CD4-positive, alpha-beta T cell treated with Interleukin-2 at 100 ng/mL for 4 hours (primary cell): ENCODE measurements around the gene GUCD1.

Source experiments
- DNase-seq: peaks from one replicate; pipeline ENCODE4 v3.0.0-alpha.2; 2020; ENCODE audit warnings: low spot score

The GUCD1 gene

DNA sequence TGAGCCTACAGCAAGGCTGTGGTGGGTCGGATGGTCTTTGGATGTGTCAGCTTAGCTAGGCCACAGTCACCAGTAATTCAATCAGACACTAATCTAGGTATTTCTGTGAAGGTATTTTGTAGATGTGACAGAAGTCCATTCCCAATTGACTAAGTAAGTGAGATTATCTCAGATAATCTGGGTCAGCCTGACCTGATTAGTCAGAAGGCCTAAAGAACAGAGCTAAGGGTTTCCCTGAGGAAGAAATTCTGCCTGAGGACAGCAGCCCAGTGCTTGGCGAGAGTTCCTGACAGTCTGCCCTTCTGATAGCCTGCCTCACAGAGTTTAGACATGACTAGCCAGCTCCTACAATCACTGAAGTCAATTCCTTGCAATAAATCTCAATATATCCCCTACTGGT is 28.7 kb downstream of the GUCD1 start:
- DNase-seq, result no peak

DNA sequence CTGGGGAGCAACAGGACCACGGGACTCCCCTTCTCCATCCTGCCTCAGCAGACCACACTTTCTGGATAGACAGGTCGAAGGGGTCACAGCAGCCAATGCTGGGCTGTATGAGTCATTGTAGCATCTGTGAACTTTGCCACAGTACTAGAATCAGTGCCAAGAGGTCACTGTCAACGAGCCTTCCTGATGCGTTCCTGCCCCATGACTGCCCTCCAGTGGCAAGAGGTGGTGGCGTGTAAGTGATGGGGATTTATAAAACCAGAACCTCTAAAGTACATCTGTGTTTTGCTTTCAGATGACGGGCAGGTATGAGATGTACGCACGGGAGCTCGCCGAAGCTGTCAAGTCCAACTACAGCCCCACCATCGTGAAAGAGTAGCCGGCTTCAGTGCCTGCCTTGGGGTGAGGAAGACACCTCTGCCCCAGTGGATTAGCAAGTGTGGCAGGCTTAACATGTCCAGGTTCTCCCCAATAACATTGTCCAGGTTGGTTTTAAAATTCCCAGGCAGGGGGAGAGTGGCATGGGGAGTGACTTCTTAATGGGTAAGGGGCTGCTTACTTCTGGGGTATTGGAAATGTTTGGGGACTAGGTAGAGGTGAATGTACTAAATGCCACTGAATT is 29.4 kb downstream of the GUCD1 start:
- DNase-seq, result peak; percentile 83

DNA sequence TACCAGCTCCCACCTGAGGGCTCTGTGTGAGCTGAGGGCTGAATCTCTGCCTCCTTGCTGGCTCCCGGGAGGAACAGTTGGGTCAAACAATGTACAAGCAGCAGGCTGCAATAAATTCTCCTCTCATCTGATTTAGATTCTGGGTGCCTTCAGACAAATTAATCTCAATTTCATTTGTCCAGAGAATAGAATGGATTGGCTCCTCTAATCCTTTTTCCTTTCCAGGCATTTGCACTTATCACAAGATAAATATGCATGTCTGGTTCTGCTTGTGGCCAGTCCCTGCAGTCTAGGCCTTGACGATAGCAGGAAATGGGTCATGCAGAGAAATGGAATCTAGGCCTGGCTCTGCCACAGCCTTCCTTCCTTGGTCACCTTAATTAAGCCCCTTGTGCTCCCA is 31.1 kb downstream of the GUCD1 start:
- DNase-seq, result no peak

DNA sequence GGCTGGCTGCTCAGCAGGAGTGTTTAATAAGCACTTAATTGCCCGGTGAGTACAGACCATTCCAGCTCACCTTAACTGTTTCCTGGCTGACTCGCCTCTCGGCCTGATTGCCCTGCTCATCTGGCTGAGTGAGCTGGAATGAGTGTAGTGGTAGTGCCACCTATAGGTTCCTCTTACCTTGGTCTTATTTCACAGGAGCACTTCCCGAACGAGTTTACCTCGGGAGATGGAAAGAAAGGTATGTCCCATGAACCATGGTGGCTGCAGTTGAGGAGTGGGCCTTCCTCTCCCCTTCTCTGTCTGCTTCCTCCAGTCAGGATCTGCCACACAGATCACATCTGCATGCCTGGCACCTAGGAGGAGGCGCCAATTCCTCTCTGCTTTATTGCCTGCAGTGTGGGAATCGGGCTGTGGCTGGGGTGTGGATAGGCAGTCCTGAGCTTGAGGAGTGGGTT is 33.1 kb downstream of the GUCD1 start:
- peak; percentile 35 for DNase-seq

DNA sequence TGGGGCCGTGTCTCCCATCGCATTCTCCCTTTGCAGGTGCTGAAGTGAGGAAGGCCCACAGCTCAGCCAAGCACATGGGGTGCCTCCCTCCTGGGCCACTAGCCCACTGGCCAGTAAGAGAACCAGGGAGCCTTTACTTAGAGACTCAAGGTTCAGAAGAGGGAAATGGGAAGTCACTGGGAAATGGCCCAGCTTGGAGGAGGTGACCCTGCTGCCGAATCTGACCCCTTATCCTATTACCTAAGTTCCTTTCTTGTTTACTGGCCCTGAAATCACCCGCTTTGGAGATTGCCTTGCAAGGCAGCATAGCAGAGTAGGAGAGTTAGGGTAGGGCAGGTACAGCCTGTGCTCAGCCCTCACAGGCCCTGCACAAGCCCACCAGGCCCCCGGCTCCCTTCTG is 35.4 kb downstream of the GUCD1 start:
- DNase-seq, result no peak

DNA sequence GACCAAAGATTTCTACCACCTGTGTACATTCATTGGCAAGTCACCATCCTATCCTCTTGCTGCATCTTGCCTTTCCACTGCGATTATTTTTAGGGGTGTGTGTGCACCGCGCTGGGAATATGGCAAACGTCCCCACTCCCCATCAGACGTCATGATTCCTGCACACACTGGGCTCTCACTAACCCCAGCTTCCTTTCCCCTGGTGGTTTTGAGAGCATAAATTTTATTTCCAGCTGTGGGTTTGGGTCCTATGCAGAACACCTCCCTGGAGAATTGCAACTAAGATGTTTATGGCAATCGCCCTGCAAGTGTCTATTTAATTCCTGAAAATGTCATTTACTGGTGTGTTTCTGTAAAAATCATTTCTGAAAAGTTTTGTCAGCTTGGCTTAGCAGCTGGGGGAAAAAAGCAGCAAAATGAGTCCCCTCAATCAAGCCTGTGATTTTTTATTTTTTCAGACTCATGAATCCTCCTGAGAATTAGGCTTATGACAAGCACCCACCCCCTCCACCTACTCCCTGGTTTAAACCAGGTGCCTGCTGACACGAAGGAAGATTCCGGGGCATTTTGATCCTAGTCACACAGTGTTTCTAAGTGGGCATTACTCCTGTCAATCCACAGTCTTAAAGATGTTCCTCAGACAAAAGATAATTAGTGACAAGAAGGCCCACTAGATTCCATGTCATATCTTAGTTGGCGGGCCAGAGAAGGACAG is 36.0 kb downstream of the GUCD1 start:
- no peak for DNase-seq

DNA sequence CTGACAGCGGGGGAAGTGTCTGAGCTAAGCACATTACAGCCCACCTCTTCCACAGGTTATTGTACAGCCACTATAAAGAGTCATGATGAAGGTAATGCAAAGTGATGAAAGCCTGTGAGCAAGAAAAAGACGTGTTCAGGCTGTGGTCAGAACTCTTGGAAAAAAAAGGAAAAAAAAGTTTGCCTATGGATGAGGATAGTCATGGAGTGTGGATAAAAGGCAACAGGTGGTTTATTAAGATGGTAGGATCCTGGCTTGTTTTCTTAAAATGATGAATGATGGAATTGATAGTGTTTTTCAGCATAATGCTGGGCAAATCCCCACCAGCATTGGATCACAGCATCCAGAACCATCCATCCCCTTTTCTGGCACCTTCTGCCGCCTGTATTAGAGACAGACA is 36.7 kb downstream of the GUCD1 start:
- DNase-seq, result no peak

DNA sequence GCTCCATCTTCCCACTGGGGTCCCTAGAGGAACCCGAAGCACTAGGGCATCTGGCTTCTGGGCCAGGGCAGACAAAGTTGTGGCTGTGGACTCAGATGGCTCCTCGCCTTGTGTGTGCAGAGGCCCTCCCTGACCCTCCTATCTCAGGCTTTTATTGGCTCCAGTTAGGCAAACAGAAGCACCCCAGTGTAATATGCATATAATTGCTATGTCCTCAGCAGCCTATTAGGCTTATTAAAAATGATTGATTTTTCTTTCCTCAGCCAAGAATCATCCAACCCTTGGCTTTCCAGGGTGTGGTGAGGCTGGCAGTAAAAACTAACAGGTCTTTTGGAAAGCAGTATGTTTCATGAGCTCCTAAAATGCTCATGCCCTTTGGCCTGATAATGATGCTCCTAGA is 37.5 kb downstream of the GUCD1 start:
- no peak for DNase-seq

DNA sequence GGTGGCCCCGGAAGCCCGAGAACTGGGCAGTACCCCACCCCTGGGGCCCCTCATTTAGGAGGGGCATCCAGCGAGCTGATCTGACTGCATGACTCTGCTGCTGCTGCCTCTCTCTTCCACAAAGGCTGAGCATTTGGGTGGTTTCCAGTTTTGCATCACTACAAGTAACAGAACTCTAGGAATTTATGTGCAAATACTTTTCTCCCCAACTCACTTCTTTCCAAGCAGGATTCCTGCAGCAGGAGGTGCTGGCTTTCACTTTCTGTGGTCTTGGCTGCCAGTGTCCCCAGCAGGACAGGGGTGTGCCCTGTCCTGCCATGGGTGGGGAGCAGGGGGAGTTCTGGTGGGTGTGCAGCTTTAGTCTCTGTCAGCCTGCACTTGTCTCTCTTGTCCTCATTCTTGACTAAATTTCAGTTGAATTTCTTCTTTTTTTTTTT is 38.6 kb downstream of the GUCD1 start:
- DNase-seq, result no peak

DNA sequence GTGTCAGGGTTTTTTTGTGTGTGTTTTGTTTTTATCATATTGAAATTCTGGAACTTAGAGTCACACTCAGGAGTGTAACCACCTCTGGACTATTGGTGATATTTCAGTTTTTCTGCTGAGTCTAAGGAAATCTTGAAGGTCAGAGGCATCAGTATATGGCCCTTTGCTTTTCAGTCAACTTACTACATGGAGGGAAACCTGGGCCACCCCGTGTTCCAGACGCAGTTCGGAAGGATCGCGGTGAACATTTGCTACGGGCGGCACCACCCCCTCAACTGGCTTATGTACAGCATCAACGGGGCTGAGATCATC is 40.0 kb downstream of the GUCD1 start:
- DNase-seq, result no peak

DNA sequence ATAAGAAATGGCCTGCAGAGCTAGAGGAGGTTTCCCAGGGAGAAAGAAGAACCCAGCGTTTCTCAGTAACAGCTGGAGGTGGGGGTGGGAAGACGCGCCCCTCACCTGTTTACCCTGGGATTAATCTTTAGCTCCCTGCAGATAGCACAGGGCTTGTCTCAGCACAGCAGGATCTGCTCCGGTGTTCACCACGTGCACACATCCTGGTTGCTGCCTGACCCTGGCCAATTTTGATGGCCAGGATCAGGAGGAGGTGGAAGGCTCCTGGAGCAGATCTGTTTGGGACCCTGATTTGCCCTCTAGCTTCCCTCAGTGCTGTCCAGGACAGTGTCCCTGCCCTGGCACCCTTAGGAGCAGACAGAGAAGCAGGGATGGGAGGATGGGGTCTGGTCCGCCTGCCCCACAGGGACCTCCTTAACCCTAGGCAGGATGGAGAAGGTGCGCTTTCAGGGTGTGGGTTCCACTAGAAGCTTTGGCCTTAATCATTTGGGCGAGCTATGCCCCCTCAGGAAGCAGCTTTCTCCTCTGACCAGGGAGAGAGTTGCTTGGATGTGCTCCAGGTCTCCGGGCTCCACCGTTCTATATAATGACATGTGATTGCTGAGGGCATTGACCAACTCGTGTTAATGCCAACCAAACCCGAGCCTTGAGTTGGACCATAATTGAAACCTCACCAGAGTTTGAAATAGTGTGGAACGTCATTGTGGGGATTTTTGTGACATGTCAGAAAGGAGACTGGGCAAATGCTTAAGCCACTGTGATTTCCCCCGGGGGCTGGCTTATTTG is 40.5 kb downstream of the GUCD1 start:
- DNase-seq, result no peak

DNA sequence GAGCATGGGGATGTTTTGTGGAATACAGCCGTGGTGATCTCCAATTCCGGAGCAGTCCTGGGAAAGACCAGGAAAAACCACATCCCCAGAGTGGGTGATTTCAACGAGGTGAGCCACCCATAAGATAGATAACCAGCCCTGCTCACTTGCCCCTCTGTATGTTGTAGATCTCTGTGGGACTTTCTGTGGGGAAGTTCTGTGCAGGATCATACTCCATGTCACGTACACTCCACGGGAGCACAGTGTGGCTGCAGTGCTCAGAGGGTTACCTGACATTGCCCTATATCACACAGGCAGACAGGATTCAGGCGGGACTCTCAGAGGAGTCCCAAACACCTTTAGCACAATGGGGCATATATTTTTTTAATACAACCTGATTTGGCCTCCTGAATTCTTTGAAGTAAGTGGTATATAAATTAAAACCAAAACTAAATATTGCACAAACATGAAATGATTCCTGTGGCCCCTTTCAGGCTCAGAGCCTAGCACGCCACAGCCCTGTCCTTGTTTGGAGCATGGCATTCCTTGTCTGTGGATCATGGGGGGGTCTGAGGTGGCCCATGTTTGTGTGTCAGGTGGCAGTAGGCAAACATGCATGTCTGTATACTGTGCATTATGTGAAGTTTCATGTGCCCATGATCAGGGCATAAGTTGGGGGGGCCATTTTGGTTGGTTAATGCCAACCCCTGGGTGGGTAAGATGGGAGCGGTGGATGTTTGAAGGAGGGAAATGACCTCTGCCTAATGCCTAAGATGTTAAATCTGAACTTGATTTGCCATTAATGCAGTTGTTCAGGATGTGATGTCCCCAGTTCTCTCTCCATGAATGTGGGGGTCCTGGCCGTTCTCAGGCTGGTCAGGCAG is 41.3 kb downstream of the GUCD1 start:
- DNase-seq, result no peak

DNA sequence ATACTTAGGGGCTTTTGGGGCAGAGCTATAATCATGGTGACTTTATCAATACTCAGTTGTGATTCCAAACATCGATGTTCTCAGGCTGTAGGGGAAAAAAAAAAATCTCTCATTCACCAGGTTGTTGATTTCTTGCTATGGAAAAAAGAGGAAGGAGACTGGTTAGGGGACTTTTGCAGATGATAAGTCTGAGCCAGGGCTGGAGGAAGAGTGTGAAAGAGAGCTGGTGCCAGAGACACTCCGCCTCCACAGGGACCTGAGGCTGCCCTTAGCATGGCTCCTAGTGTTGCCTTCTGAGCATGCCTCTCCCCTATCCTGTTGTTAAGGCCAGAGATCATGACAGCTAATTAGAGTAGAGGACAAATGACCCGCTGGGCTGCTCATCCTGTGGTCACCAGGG is 42.9 kb downstream of the GUCD1 start:
- DNase-seq, result no peak

DNA sequence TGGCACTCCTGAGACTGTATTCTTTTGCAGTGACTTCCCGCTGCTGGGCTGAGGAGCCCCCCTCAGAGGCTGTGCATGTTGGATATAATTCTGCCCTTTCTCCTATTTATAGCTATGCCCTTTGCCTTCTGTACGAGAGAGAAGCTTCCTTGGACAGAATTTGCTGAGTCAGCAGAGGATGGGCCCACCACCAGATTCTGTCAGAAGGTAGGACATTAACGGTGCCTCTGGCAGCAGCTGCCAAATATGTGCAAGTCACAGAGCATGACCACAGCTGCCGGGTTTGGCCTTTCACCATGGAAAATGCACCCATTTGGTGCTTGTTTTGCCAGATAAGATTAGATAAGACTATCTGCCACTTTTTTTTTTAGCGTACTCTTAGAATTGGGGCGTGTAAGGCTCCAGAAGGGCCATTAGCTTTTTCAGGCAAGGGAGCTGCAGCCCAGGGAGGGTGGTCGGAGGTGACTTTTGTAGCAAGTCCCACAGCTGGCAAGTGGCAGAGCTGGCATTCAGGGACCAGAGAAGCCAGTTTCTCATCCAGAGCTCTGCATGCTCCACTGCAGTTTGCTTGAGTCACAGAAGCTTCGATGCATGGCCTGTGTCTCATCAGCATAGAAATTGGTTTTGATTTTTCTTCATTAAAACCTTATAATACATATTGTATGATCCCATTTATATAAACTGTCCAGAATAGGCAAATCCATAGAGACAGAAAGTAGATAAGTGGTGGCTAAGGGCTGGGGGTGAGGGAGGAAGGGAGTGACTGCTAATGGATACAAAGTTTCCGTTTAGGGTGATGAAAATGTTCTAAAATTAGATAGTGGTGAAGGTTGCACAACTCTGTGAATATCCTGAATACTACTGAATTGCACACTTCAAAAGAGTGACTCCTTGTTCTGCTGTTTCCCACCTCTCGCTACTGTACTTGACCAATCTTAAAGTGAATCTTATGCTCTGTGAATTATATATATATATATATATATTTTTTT is 44.0 kb downstream of the GUCD1 start:
- no peak for DNase-seq

DNA sequence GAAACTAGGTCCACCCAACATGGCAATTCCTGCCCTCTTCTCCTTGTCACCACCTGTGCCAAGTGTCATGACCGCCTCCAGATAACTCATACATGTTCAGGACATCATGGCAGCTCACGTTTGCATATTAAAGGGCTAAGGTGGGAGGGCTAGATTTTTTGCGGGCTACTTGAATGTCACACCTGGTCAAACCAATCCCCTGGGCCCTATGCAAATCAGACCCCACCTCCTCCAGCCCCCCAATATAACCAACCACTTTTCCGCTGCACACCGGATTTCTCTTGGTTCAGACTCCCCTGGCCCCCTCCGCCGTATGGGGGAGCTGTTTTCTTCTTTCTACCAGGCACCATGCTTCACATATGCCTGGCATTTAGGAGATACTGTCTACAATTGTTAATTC is 47.2 kb downstream of the GUCD1 start:
- DNase-seq, result no peak

DNA sequence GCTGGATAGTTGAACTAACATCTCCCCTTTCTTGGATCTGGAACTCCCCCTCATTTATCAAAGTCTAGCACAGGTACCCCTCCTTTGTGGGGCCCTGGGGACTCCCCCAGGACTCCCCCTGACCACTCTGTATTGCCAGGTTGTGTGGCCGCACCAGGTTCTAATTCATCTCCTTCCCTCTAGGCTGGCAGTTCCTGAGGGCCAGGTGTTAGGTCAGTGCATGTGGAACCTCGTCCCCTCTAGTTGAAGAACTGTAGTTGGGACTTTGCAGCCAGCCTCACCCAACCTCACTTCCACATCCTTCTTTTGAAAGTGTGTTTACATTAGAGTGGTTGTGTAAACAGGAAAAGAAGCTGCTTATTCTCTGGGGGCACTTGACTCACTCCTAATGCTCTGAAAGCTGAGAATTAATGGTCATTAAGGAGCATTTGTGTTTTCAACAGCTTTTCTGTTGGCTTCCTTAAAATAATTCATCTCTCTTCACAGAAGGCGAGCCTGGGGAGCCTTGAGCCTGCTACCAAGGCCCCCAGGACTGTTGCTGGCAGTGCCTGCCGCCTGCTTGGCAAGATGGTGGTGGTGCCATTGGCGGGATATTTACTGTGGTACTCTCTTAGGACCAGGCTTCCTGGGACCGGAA is 48.0 kb downstream of the GUCD1 start:
- no peak for DNase-seq

DNA sequence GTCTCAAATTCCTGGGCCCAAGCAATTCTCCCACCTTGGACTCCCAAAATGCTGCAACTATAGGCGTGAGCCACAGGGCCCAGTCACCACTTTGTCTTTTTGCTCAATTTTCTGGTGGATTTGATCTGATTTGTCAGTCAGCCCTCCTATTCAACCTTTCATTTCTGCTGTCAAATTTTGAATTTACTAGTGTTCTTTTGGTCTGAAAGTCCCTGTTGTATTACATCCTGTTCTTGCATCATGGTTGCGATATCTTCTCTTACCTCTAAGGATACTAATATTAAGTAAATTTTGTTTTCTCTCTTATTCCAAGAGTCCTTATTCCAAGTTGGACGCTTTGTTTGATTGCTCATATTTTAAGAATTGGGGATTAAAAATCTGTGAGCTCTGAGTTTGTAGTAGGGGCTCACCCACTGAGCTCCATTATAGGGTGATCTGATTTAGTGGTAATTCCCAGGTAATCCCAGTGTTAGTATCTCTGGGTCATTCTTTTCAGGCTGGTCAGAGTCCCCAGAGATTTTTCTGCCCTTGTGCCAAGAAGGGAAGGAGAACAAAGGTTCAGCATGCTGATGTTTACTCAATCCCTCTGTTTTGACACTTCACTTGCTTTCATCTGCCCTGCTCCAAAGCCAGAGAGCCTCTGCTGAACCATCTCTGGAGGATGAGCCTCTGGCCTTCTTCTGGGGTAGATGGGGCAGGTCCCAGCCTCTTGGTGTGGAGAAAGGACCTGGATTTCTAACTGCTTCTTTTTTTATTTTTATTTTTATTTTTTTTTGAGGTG is 49.8 kb downstream of the GUCD1 start:
- DNase-seq, result no peak

DNA sequence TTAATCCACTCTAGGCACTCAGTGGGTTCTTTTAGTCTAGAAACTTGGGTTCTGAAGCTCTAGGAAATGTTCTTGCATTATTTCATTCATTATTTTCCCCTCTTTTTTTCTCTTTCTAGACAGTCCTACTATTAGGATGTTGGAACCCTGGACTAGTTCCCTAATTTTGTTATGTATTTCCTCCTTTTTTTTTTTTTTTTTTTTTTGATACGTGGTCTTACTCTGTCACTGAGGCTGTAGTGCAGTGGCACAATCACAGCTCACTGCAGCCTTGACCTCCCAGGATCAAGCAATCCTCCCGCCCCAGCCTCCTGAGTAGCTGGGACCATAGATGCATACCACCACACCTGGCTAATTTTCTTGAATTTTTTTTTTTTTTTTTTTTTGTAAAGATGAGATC is 50.4 kb downstream of the GUCD1 start:
- DNase-seq, result no peak

DNA sequence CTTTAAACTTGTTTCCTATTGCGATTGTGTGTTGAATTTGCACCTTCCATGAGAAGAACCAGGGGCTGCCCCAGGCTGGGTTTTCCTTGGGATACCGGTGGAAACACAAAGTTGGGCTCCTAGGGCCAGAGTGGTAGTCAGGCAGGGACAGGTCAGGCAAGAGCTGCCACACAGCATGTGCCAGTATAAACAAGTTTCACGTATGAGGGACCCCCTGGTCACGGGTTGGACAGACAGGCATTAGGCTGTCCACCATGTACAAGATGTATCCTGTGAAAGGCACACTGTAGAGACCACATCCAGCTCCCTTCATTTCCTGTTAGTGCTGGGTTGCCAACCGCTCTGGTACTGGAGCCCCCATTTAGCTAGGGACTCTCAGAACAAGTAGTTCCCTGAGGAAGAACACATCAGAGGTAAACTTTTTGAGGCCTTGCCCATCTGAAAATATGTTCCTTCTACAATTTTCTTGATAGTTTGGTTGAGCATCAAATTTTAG is 51.0 kb downstream of the GUCD1 start:
- DNase-seq, result no peak
